NCI-H2171 treated with DMSO at 0.1 percent for 48 hours (cell line): ENCODE measurements around the gene MAK.
"Not testable (repeated sequence)": the region's sequence is repeated elsewhere in the genome, so short reads cannot be mapped to it uniquely, and the experiment has no call there.

Source experiments
- DNase-seq: peaks from one replicate; lab custom pipeline; 2025; lab: John Stamatoyannopoulos, UW

The MAK gene

GRCh38 chr6:10854922-10855632, 16.7 kb upstream of the MAK start:
- no peak for DNase-seq

- not testable (repeated sequence) for DNase-seq
Measured at GRCh38 chr6:10853849-10854300, 15.5 kb upstream of the MAK start.

- DNase-seq, result no peak
Measured at GRCh38 chr6:10852361-10852960, 14.1 kb upstream of the MAK start.

- no peak for DNase-seq
Measured at GRCh38 chr6:10850728-10851127, 12.4 kb upstream of the MAK start.

GRCh38 chr6:10849901-10850300, 11.6 kb upstream of the MAK start:
- no peak for DNase-seq

GRCh38 chr6:10847684-10848083, 9.3 kb upstream of the MAK start:
- no peak for DNase-seq

- DNase-seq, result no peak
Measured at GRCh38 chr6:10843554-10843953, 5.2 kb upstream of the MAK start.

- DNase-seq, result no peak
Measured at GRCh38 chr6:10838794-10839333, 525 bp upstream of the MAK start.

GRCh38 chr6:10837622-10837994, 731 bp downstream of the MAK start:
- DNase-seq, result no peak

- DNase-seq, result no peak
Measured at GRCh38 chr6:10837009-10837621, 1.2 kb downstream of the MAK start.

- DNase-seq, result no peak
Measured at GRCh38 chr6:10834823-10835222, 3.5 kb downstream of the MAK start.

GRCh38 chr6:10831609-10832008, 6.7 kb downstream of the MAK start:
- no peak for DNase-seq

GRCh38 chr6:10824819-10825218, 13.5 kb downstream of the MAK start:
- no peak for DNase-seq

- no peak for DNase-seq
Measured at GRCh38 chr6:10824297-10824696, 14.0 kb downstream of the MAK start.

- not testable (repeated sequence) for DNase-seq
Measured at GRCh38 chr6:10814176-10814575, 24.2 kb downstream of the MAK start.

GRCh38 chr6:10809098-10809497, 29.2 kb downstream of the MAK start:
- no peak for DNase-seq

GRCh38 chr6:10808376-10808775, 30.0 kb downstream of the MAK start:
- no peak for DNase-seq

GRCh38 chr6:10801224-10801848, 37.0 kb downstream of the MAK start:
- peak; percentile 61 for DNase-seq

GRCh38 chr6:10800810-10801209, 37.5 kb downstream of the MAK start:
- no peak for DNase-seq

- no peak for DNase-seq
Measured at GRCh38 chr6:10794239-10794638, 44.1 kb downstream of the MAK start.

GRCh38 chr6:10793695-10794094, 44.6 kb downstream of the MAK start:
- no peak for DNase-seq

- no peak for DNase-seq
Measured at GRCh38 chr6:10793035-10793434, 45.3 kb downstream of the MAK start.

GRCh38 chr6:10792101-10792500, 46.2 kb downstream of the MAK start:
- no peak for DNase-seq
